Endothelial cell of umbilical vein (primary cell): ENCODE data around the gene PPP2R3C. TPM values are rescaled to one million over a fixed set of nuclear protein-coding genes. Genes with fewer than 3 reads are reported as not detected.

Experiments
- BruUV-seq: library from RNA; stranded (reverse); fragments of 400-500 nt; replicated peaks from 2 replicates; lab custom pipeline; 2021; lab: Mats Ljungman, UMichigan
- CTCF ChIA-PET: fragments of 300-600, 350-600 bp; sonication (Branson Sonifier 250); formaldehyde crosslinking; loops from one replicate; lab custom pipeline; 2021; ENCODE audit warnings: antibody characterized with exemption, inconsistent platforms; lab: Charles Lee
- POLR2A ChIA-PET: fragments of 300-600, 350-600 bp; sonication (Branson Sonifier 250); formaldehyde crosslinking; loops from one replicate; lab custom pipeline; 2021; ENCODE audit warnings: antibody characterized with exemption, inconsistent platforms; lab: Charles Lee
- DNase-seq: peaks from one replicate; pipeline ENCODE4 v3.0.0-alpha.2; 2011; ENCODE audit warnings: low read depth, low spot score
- FAIRE-seq: peaks from 2 replicates; lab custom pipeline; 2011; peaks lifted over from hg19 to GRCh38; lab: Jason Lieb, UNC
- H2AFZ ChIP-seq: 2 replicates; pipeline ENCODE4 v1.6.0; 2012; ENCODE audit warnings: low read depth, low read length, control low read depth, inconsistent platforms
- H3K27ac ChIP-seq: 2 replicates; pipeline ENCODE4 v1.5.1; 2011; ENCODE audit warnings: low read depth, mild to moderate bottlenecking, control low read depth, low read length, moderate library complexity; ENCODE audit not compliant: insufficient read depth
- H3K27me3 ChIP-seq, 2 experiments: 2 replicates each; pipeline versions ENCODE4 v1.6.0 to v1.6.1; 2011; ENCODE audit warnings: low read length in 2 of 2, mixed read lengths in 1 of 2; ENCODE audit not compliant: control insufficient read depth in 2 of 2, insufficient read depth in 2 of 2
- H3K36me3 ChIP-seq, 2 experiments: 2 replicates in 1 of 2; 3 replicates in 1 of 2; pipeline ENCODE4 v1.5.1; 2011; ENCODE audit warnings: low read length in 2 of 2, mild to moderate bottlenecking in 1 of 2, moderate library complexity in 1 of 2; ENCODE audit not compliant: control insufficient read depth in 2 of 2, insufficient read depth in 2 of 2; ENCODE audit errors: extremely low read depth in 1 of 2
- H3K4me1 ChIP-seq: 3 replicates; pipeline ENCODE4 v1.5.1; 2011; ENCODE audit warnings: mild to moderate bottlenecking, low read length; ENCODE audit not compliant: control insufficient read depth, insufficient read depth; ENCODE audit errors: extremely low read depth
- H3K4me2 ChIP-seq: 2 replicates; pipeline ENCODE4 v1.6.1; 2011; ENCODE audit warnings: low read length, control low read depth, mixed read lengths; ENCODE audit not compliant: insufficient read depth
- H3K4me3 ChIP-seq, 3 experiments: fragments of 200-600 bp in 1 of 3; sonication (generic), shearing (Covaris generic) in 1 of 3; replicated peaks in 1 of 3; 2 replicates each; pipeline ENCODE4 v1.5.1; 2011 to 2016; ENCODE audit warnings: control low read depth in 3 of 3, low read length in 3 of 3, mild to moderate bottlenecking in 2 of 3, inconsistent platforms in 1 of 3, low read depth in 1 of 3, moderate library complexity in 1 of 3; ENCODE audit not compliant: insufficient read depth in 1 of 3
- H3K79me2 ChIP-seq: 2 replicates; pipeline ENCODE4 v1.6.0; 2012; ENCODE audit warnings: low read length, inconsistent platforms; ENCODE audit not compliant: control insufficient read depth, insufficient read depth
- H3K9ac ChIP-seq: replicated peaks from 2 replicates; pipeline ENCODE3; 2011; ENCODE audit warnings: low read length, control low read depth; ENCODE audit not compliant: insufficient read depth; ENCODE audit errors: extremely low read depth
- H3K9me1 ChIP-seq: replicated peaks from 3 replicates; pipeline ENCODE4 v1.6.0; 2011; ENCODE audit warnings: mild to moderate bottlenecking, low read length; ENCODE audit not compliant: control insufficient read depth, insufficient read depth; ENCODE audit errors: extremely low read depth
- H3K9me3 ChIP-seq: replicated peaks from 2 replicates; pipeline ENCODE4 v1.5.1; 2012; ENCODE audit warnings: low read length, inconsistent platforms; ENCODE audit not compliant: control insufficient read depth, insufficient read depth
- H4K20me1 ChIP-seq: replicated peaks from 2 replicates; pipeline ENCODE3; 2011; ENCODE audit warnings: mild to moderate bottlenecking, low read length; ENCODE audit not compliant: control insufficient read depth, insufficient read depth; ENCODE audit errors: extremely low read depth
- CTCF ChIP-seq, 2 donors: IDR thresholded peaks; 1 replicate in 1 of 2; 2 replicates in 1 of 2; pipeline ENCODE4 v1.5.1; 2011; ENCODE audit warnings: low read length in 2 of 2, mild to moderate bottlenecking in 2 of 2, moderate library complexity in 2 of 2, control low read depth in 1 of 2, inconsistent platforms in 1 of 2, low read depth in 1 of 2; ENCODE audit not compliant: insufficient read depth in 1 of 2; ENCODE audit errors: extremely low read depth in 1 of 2
- EZH2 ChIP-seq: IDR thresholded peaks from 2 replicates; pipeline ENCODE4 v1.6.1; 2012; ENCODE audit warnings: borderline replicate concordance, low read depth, mild to moderate bottlenecking, moderate library complexity, low read length, inconsistent platforms; ENCODE audit not compliant: severe bottlenecking
- FOS ChIP-seq: IDR thresholded peaks from 2 replicates; pipeline ENCODE4 v1.6.1; 2011; ENCODE audit warnings: mild to moderate bottlenecking, low read length, moderate library complexity, borderline replicate concordance; ENCODE audit not compliant: insufficient read depth
- GATA2 ChIP-seq: IDR thresholded peaks from 2 replicates; pipeline ENCODE4 v1.7.0; 2011; ENCODE audit warnings: low read depth, mild to moderate bottlenecking, moderate library complexity, mixed read lengths, low read length; ENCODE audit not compliant: insufficient read length, insufficient read depth
- JUN ChIP-seq: IDR thresholded peaks from 2 replicates; pipeline ENCODE4 v1.6.1; 2011; ENCODE audit warnings: borderline replicate concordance, low read depth; ENCODE audit not compliant: insufficient read length, insufficient read depth
- MAX ChIP-seq: IDR thresholded peaks from 2 replicates; pipeline ENCODE4 v1.6.1; 2011; ENCODE audit not compliant: insufficient read depth, insufficient read length
- MYC ChIP-seq: IDR thresholded peaks from one replicate; pipeline ENCODE4 v1.6.1; 2011; ENCODE audit warnings: mild to moderate bottlenecking, low read depth, low read length
- POLR2A ChIP-seq: IDR thresholded peaks from 2 replicates; pipeline ENCODE4 v1.6.1; 2012; ENCODE audit warnings: low read depth, mild to moderate bottlenecking, control low read depth, low read length
- POLR2AphosphoS5 ChIP-seq: IDR thresholded peaks from 2 replicates; pipeline ENCODE4 v1.6.1; 2012; ENCODE audit warnings: low read depth, mild to moderate bottlenecking, control low read depth, low read length, moderate library complexity; ENCODE audit not compliant: insufficient read depth
- dilution Hi-C: fragments of 300-500 bp; cut with MboI; formaldehyde crosslinking; loops from one replicate; pipeline ENCODE4 v1.15.0; 2019; ENCODE audit warnings: low sequenced_read_pairs; ENCODE audit not compliant: extremely low pct_ligation_motif_present
- intact Hi-C: fragments of 100-400 bp; cut with micrococcal nuclease; formaldehyde crosslinking; loops from one replicate; pipeline ENCODE4 v1.10.0; 2022
- polyA plus RNA-seq, 4 experiments: library from polyadenylated mRNA; depleted of rRNA in 3 of 4; stranded (reverse) in 3 of 4; unstranded in 1 of 4; fragments of >200 nt; gene quantifications; 2 replicates each; pipeline versions ENCODE4 v1.2.1 to v1.2.3, GENCODE V29; 2011 to 2012; ENCODE audit warnings: missing spikeins in 1 of 4
- total RNA-seq: library from RNA; stranded (reverse); gene quantifications from 2 replicates; pipeline ENCODE4 v1.2.3, GENCODE V29; 2021

The PPP2R3C gene
- total and polyA plus RNA-seq, 2 donors (not counting 3 experiments of a cell fraction or from before 2014, with no cell fraction given), result 10.2 to 40.6 TPM

DNA sequence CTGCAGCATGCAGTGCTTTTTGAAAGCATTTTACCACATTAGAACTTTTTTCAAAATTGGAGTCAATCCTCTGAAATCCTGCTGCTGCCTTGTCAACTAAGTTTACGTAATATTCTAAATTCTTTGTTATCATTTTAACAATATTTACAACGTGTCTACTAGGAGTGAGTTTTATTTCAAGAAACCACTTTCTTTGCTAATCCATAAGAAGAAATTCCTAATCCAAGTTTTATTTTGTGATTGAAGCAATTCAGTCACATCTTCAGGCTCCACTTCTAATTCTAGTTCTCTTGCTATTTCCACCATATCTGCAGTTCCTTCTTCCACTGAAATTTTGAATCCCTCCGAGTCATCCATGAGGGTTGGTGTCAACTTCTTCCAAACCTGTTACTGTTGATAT lies 25.9 kb upstream of the PPP2R3C start:
- no peaks in the 10 kb centered on the region for H3K79me2 ChIP-seq
- dilution Hi-C loops, result no loop called here
- H3K4me2 ChIP-seq, result no peak overlapping the region
- no peaks in the 10 kb centered on the region for H3K36me3 ChIP-seq
- H3K9me3 ChIP-seq, result no peaks in the 10 kb centered on the region
- ChIA-PET POLR2A (no interaction called here), CTCF (no interaction called here)
- no peak overlapping the region for H3K4me3 ChIP-seq
- no peak overlapping the region for H2AFZ ChIP-seq
- DNase-seq (no peak), FAIRE-seq (no peak)
- TF ChIP-seq EZH2, result no peak
- no peak for TF ChIP-seq FOS
- no peak for TF ChIP-seq JUN
- no peak for TF ChIP-seq POLR2AphosphoS5
- TF ChIP-seq CTCF (IDR thresholded peaks at IDR 0.05; ENCODE audit: extremely low read depth in 1 of 2, insufficient read depth in 1 of 2, low read depth in 1 of 2, low read length in 2 of 2), result no peak
- no peak for TF ChIP-seq MAX
- TF ChIP-seq GATA2, result no peak
- no peak for TF ChIP-seq MYC
- no peak for TF ChIP-seq POLR2A
- H4K20me1 ChIP-seq, result no peaks in the 10 kb centered on the region
- no peak overlapping the region for H3K27ac ChIP-seq
- no peak overlapping the region for H3K9ac ChIP-seq
- intact Hi-C loops, result no loop called here
- no TSS peak for BruUV-seq
- no peaks in the 10 kb centered on the region for H3K27me3 ChIP-seq
- H3K4me1 ChIP-seq, result no peaks in the 10 kb centered on the region
- H3K9me1 ChIP-seq, result no peaks in the 10 kb centered on the region
